ENCODE results near the gene FNIP2. TPM values are rescaled to one million over a fixed set of nuclear protein-coding genes. Genes with fewer than 3 reads are reported as not detected.
"Not testable (repeated sequence)": the region's sequence is repeated elsewhere in the genome, so short reads cannot be mapped to it uniquely, and the experiment has no call there.

Gene FNIP2
- total RNA-seq, 1 donor from 2014 or later = 15.1 TPM

DNA sequence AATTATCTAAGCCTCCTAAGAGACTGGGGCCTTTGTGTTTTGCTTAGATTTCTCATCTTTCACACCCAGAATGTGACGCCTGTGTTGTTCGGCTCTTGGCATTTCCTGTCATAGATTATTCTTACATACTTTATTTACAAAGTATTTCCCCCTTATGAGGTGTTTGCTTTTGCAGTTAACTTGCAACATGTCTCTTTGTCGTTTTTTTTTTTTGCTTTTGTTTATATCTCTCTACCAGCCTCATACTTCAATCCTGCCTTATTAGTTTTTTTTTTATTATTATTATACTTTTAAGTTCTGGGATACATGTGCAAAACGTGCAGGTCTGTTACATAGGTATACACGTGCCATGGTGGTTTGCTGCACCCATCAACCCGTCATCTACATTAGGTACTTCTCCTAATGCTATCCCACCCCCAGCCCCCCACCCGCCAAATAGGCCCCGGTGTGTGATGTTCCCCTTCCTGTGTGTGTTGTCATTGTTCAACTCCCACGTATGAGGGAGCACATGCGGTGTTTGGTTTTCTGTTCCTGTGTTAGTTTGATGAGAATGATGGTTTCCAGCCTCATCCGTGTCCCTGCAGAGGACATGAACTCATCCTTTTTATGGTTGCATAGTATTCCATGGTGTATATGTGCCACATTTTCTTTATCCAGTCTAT, 127.9 kb downstream of the FNIP2 start:
- intact Hi-C loops (cut with micrococcal nuclease) = not testable (repeated sequence)

DNA sequence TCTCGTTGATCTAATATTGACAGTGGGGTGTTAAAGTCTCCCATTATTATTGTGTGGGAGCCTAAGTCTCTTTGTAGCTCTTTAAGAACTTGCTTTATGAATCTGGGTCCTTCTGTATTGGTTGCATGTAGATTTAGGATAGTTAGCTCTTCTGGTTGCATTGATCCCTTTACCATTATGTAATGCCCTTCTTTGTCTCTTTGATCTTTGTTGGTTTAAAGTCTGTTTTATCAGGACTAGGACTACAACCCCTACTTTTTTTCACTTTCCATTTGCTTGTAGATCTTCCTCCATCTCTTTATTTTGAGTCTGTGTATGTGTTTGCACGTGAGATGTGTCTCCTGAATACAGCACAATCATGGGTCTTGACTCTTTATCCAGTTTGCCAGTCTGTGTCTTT, 131.6 kb downstream of the FNIP2 start:
- intact Hi-C loops (cut with micrococcal nuclease) = not testable (repeated sequence)

DNA sequence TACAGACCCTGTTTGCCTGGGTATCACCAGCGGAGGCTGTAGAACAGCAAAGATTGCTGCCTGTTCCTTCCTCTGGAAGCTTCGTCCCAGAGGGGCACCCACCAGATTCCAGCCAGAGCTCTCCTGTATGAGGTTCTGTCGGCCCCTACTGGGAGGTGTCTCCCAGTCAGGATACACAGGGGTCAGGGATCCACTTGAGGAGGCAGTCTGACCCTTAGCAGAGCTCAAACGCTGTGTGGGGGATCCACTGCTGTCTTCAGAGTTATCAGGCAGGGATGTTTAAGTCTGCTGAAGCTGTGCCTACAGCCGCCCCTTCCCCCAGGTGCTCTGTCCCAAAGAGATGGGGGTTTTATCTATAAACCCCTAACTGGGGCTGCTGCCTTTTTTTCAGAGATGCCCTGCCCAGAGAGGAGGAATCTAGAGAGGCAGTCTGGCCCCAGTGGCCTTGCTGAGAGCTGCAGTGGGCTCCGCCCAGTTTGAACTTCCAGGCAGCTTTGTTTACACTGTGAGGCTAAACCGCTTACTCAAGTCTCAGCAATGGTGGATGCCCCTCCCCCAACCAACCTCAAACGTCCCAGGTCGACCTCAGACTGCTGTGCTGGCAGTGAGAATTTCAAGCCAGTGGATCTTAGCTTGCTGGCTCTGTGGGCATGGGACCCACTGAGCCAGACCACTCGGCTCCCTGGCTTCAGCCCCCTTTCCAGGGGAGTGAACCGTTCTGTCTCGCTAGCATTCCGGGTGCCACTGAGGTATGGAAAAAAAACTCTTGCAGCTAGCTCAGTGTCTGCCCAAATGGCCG, 133.7 kb downstream of the FNIP2 start:
- intact Hi-C loops (cut with micrococcal nuclease) = not testable (repeated sequence)

DNA sequence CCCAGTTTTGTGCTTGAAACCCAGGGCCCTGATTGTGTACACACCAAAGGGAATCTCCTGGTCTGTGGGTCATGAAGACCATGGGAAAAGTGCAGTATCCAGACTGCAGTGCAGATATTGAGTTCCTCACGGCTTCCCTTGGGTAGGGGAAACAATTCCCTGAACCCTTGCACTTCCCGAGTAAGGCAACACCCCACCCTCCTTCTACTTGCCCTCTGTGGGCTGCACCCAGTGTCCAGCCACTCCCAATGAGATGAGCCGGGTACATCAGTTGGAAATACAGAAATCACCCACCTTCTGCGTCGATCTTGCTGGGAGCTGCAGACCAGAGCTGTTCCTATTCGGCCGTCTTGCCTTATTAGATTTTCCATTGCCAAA, 134.2 kb downstream of the FNIP2 start:
- intact Hi-C loops (cut with micrococcal nuclease) = no loop called here

DNA sequence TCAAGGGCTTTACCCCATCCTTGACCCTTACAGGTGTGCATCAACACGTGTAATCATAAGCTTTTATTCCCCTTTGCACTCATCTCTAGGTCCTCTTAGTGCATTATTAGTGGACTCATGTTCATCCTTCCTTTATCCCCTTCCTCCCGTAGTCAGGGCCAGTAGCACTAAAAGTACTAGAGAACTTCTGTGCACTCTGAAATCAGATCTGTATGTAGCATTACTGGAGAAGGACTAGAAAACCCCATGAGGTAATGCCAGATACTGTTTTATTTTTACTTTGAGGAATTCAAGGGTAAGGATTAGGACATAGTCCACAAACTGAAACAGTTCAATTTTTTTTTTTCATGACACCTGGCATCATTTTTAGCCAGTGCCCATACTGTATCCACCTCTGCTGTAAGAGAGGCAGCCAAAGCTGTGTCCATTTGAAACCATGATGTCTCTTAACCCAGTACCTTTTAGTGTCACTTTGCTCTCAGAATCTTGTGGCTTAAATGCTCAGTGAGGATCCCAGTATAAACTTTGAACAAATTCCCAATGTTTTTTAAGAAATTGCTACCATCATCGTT, 134.7 kb downstream of the FNIP2 start:
- intact Hi-C loops (cut with micrococcal nuclease) = no loop called here

DNA sequence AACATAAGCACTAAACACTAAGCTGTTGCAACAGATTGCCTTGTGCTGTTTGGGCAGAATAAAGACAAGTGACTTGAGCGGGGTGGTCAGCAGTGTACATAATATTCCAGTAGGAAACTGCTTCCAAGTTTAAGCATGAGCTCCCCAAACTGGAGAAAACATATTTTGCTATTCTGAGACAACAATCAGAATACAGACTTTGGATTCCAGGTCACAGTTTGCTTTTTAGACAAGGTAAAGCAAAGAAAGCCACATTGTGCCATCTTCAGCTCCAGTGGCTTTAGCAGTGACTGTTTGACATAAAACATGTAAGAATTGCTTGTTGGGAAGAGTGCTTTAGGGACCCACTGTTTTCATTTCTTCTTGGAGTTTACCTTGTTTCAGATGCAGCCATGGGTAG, 136.0 kb downstream of the FNIP2 start:
- intact Hi-C loops (cut with micrococcal nuclease) = no loop called here

DNA sequence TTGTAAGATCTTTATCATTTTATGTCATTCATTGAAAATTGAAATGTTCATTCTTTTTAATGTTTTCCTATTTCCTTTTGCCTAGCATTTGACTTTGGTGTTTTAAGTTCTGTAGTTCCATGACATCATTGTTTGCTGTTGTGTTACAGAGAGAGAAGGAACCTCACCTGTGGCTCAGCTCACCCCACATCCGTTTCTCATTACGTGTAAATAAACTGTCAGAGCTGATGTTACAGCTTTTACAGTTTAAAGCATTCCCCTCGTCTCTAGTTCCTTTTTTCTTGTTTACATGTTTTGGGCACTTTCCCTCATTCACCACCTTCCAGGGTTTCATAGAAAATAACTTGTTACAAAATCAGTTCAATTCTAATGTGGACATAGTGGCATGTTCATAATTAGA, 137.2 kb downstream of the FNIP2 start:
- intact Hi-C loops (cut with micrococcal nuclease) = no loop called here

DNA sequence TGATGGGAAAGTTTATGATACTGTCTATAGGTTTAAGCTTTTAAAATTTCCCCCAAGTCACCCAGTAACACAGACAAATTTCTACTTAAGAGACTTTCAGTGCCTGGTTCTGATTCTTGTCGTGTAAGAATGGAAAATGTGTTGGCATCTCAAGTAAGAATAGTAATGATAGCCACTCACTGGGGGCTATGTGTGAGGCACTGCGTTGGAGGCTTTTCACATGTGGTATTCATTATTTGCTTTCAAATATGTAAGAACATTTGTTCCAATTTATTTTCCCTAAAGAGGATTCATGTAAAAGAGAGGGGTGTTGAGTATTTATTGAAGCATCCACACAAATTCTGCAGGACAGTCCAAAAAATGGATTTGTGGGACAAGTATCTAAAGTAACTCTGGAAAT, 143.6 kb downstream of the FNIP2 start:
- intact Hi-C loops (cut with micrococcal nuclease) = no loop called here

DNA sequence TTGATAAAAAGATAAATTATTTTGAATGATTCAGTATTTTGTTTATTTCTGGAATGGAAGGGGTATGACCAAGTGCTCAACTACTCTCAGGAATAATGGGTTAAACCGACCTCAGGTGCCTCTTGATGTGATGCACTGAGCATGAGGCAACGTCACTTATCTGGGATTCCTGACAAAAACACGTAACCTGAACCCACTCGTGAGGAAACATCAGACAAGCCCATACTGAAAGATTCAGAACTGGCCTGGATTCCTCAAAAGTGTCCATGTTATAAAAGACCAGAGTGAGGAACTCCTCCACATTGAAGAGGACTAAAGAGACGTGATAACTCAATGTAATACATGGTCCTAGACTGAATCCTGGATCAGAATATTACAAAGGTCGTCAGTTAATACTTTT, 144.0 kb downstream of the FNIP2 start:
- intact Hi-C loops (cut with micrococcal nuclease) = no loop called here

DNA sequence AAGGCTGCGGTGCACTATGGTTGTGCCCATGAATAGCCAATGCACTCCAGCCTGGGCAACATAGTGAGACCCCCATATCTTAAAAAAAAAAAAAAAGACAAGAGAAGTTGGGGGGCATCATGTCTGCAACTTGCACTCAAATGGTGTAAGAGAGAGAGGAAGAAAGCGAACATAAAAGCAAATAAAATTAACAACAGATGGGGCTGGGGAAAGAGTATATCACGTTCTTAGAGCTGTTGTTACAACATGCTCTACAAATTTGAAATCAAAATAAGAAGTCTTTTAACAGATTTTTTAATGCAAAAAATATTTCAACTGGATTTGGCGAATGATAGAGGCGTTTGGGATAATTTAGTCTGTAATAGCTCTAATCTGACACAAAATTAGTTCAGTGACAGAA, 144.9 kb downstream of the FNIP2 start:
- intact Hi-C loops (cut with micrococcal nuclease) = no loop called here

DNA sequence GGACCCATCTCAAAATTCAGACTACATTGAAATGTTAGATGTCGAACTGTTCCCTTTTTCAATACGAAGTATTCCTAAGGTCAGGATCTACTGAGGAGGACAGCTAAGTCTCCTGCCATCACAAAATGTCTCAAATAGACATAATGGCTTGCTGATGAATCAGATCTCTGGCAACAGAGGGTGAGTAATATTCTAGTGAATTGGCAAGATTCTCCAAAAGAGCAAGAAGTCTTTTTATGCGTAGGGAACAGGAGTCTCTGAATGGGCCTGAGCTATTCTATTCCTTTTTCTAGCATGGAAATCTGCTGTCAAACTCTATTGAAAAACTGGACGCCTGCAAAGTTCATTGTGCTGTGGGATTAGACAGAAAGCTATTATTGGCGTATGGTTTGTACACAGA, 145.4 kb downstream of the FNIP2 start:
- intact Hi-C loops (cut with micrococcal nuclease) = no loop called here

DNA sequence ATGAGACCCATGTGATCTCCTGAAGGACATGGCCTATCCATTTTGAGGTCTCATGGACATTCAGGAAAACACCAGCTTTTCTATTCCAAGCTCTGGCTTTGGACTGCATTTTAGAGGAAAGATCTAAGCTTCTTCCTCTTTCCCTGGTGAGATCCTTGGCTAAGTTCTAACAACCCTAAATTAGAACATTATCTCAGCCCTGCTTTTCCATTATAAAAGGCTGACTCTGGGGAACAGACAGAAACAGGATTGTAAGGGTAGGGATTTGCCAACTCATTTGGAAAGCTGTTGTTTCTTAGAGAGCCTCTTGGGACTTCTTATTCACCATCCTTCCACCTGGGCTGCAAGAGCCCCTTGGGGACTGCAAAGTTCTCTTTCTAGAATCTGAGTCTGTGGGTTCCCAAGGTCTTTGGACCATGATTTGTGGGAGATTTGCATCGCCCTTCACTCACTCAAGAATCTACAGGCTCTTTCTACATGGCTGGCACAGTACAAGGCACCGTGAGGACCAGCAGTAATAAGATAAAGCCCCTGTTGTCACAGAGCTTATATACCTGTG, 146.9 kb downstream of the FNIP2 start:
- intact Hi-C loops (cut with micrococcal nuclease) = no loop called here

DNA sequence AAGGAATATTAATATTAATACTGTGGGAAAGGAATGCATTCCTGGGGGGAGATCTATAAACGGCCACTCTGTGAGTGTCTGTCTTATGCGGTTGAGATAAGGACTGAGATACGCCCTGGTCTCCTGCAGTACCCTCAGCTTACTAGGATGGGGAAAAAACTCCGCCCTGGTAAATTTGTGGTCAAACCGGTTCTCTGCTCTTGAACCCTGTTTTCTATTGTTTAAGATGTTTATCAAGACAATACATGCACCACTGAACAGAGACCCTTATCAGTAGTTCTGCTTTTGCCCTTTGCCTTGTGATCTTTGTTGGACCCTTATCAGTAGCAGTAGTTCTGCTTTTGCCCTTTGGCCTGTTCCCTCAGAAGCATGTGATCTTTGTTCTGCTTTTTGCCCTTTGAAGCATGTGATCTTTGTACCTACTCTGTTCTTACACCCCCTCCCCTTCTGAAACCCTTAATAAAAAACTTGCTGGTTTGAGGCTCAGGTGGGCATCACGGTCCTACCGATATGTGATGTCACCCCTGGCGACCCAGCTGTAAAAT, 151.7 kb downstream of the FNIP2 start:
- intact Hi-C loops (cut with micrococcal nuclease) = not testable (repeated sequence)

DNA sequence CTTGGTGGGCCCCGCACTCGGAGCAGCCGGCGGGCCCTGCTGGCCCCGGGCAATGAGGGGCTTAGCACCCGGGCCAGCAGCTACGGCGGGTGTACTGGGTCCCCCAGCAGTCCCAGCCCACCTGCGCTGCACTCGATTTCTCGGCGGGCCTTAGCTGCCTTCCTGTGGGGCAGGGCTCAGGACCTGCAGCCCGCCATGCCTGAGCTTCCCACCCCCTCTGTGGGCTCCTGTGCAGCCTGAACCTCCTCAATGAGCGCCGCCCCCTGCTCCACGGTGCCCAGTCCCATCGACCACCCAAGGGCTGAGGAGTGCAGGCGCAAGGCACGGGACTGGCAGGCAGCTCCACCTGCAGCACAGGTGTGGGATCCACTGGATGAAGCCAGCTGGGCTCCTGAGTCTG, 158.9 kb downstream of the FNIP2 start:
- intact Hi-C loops (cut with micrococcal nuclease) = not testable (repeated sequence)

DNA sequence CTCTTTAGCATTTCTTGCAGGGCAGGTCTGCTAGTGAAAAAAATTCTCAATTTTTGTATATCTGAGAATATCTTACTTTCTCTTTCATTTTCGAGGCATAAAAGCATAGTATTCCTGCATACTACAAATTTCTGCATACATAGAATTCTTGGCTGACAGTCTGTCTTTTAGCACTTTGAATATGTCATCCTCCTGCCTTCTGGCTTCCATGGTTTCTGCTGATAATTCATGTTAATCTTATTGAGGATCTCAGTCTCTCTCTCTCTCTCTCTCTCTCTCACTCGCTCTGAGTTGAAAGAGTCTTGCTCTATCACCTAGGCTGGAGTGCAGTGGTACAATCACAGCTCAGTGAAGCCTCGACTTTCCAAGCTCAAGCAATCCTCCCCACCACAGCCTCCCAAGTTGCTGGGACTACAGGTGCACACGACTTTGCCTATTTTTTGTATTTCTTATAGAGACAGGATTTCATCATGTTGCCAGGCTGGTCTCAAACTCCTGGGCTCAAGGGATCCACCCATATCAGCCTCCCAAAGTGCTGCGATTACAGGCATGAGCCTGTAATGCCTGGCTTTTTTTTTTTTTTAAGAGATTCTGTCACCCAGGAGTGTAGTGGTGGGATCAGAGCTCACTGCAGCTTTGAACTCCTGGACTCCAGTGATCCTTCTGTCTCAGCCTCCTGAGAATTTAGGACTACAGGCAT, 161.3 kb downstream of the FNIP2 start:
- intact Hi-C loops (cut with micrococcal nuclease) = no loop called here

DNA sequence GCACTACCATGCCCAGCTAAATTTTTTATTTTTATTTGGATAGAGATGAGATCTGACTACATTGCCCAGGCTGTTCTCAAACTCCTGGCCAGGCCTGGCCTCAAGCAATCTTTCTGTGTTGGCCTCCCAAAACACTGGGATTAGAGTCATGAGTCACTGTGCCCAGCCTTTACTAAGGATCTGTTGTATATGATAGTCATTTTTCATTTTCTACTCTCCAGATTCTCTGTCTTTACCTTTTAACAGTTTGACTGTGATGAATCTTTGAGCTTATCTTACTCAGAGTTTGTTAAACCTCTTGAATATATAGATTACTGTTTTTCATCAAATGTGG, 161.8 kb downstream of the FNIP2 start:
- intact Hi-C loops (cut with micrococcal nuclease) = no loop called here

DNA sequence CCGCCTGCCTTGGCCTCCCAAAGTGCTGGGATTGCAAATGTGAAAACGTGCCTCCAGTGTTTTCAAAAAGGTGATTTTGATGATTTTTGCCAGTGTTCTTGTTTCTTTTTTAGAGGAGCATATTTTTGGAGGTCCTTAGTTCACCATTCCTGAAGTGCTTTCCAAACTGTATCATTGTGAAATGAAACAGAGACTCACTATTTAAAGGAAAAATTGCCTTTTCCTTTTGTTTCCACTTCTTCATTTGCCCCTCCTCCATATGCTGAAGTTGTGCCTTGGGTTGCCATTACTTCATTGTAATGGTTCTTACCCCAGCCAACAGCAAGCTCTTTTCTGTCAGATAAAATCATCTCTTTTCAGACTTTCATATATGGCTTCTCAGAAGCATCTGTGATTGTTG, 164.4 kb downstream of the FNIP2 start:
- intact Hi-C loops (cut with micrococcal nuclease) = no loop called here

DNA sequence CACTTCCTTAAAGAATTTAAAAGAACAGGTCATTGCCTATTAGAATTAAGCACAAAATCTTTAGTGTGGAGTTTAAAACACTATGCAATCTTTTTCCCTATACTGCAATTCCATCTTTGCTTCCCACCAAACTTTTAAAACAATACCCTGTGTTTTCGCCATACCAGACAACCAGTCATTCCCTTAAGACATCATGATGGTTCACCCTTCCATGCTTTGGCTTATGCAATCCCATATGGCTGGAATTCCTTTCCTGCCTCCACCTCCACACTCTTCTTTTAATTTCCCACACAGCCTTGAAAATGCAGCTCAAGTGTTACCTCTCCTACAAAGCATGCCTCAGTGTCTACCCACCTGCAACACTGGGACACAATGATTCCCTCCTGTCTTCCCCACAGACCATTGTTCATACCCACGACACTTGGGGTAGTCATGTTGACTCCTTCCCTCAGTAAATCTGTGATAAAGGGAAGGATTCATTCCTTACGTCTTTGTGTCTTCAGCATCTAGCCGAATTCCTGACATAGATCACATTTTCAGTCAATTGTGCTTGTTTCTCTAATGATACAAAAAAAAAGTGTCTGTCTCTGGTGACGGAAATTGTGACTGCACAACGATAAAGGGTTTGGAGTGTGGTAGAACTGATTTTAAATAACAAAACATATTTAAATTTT, 166.3 kb downstream of the FNIP2 start:
- intact Hi-C loops (cut with micrococcal nuclease) = no loop called here

DNA sequence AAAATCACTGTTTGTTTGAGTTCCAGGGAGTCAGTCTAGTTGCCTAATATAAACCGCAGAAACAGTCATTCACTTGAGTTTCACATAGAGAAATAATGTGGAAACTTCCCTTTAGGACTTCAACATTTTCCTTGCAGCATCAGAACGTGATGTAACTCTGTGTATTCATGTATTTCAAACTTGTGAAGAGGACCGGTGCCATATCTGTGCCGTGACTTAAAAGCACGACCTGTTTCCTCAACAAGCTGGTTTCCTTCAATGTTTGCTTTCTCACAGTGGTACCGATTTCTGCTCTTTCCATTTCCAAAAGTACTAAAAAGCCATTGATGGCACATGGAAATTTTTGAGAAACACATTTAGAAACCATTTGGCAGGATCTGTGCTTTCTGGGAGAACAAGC, 167.4 kb downstream of the FNIP2 start:
- intact Hi-C loops (cut with micrococcal nuclease) = no loop called here

DNA sequence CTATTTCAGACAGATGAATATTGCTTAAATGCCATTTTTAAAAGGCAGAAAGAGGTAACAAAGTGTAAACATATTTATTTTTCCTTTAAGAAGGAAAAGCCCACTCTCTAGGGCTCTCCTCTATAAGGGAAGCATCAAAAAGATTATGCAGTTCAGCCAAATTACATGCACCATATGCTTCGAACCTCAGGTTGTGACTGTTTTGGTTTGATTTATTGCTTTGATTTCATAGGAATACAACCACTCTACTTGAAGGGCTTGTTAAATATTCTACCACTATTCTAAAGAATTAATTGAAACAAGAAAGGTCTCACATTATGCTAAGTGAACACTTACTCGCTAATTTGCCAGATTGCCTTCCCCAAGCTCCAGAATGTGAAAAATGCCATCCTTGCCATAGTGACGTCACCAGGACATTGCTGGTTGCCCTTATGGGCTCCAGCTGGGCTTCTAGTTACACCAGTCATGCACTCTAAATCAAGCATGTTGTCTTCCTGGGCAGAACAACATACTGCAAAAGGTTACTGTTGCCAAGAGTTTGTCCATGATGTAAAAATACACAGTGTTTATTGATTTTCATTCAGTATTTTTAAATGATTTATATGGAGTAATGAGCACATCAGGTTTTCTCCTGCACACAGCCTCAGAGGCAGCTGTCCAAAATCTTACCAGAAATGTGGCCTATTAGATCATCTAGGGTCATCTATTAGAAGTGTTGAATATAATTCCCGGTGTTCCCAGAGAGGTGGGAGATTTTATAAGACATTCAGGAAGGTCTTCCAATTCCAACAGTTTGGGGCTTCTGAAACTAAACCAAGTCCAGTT, 169.6 kb downstream of the FNIP2 start:
- intact Hi-C loops (cut with micrococcal nuclease) = no loop called here

Data from T-helper 2 cell treated with Interferon-gamma antibody and Interleukin-4, amounts not matched to agents 100 ng/mL and 5 ng/mL, for 36 hours (primary cell).